Fibroblast of pulmonary artery (primary cell): Measurements from ENCODE around the gene MFGE8.

ENCODE experiments used
- DNase-seq: peaks from one replicate; pipeline ENCODE4 v3.0.0-alpha.2; 2010; ENCODE audit warnings: low read depth
- H3K4me3 ChIP-seq: replicated peaks from 2 replicates; pipeline ENCODE4 v1.5.1; 2011; ENCODE audit warnings: low read depth, mild to moderate bottlenecking, control low read depth, low read length, moderate library complexity
- TF ChIP-seq, protein P1 (sequence below): IDR thresholded peaks from 2 replicates; pipeline ENCODE4 v1.5.1; 2011; ENCODE audit warnings: mild to moderate bottlenecking, control low read depth, low read length, inconsistent platforms; ENCODE audit errors: missing control alignments

MFGE8 gene

DNA sequence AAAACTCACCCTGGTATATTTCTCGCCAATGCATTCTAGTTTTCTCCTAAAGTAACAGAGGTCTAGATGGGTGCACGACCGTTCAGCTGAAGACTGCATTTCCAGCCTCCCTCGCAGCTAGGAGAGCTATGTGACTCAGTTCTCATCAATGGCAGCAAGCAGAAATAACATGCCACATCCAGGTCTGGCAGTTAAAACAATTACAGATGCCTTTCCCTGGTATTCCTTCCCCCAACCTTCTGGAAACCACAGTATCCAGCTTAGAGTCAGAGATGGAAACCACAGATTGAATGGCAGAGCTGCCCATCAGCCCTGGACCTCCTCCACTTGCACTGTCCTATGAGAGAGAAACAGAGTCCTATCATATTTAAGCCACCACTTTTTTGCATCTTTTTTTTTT is 22.7 kb downstream of the MFGE8 start:
- no peak overlapping the region for H3K4me3 ChIP-seq
- TF ChIP-seq, protein P1, sequence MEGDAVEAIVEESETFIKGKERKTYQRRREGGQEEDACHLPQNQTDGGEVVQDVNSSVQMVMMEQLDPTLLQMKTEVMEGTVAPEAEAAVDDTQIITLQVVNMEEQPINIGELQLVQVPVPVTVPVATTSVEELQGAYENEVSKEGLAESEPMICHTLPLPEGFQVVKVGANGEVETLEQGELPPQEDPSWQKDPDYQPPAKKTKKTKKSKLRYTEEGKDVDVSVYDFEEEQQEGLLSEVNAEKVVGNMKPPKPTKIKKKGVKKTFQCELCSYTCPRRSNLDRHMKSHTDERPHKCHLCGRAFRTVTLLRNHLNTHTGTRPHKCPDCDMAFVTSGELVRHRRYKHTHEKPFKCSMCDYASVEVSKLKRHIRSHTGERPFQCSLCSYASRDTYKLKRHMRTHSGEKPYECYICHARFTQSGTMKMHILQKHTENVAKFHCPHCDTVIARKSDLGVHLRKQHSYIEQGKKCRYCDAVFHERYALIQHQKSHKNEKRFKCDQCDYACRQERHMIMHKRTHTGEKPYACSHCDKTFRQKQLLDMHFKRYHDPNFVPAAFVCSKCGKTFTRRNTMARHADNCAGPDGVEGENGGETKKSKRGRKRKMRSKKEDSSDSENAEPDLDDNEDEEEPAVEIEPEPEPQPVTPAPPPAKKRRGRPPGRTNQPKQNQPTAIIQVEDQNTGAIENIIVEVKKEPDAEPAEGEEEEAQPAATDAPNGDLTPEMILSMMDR: no peak
- DNase-seq: no peak

DNA sequence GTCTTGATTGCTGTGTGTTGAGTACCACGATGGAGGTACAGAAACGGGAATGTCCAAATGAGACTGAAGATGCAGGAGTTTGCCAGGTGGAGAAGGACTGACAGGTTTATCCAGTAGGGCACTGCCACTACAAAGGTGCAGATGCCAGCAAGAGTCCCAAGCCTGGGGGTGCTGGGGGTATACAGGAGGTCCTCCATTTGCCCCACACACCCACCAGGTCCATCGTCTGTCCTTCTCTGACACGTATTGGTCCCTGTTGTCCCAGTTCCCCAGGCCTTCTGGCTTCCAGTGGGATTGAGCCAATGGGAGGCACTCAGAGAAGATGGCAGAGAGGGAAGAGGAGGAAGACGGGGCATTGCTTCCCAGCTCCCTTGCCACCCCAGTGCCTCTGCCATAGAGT is 24.5 kb downstream of the MFGE8 start:
- TF ChIP-seq, protein P1: no peak
- no peak overlapping the region for H3K4me3 ChIP-seq
- DNase-seq: no peak

DNA sequence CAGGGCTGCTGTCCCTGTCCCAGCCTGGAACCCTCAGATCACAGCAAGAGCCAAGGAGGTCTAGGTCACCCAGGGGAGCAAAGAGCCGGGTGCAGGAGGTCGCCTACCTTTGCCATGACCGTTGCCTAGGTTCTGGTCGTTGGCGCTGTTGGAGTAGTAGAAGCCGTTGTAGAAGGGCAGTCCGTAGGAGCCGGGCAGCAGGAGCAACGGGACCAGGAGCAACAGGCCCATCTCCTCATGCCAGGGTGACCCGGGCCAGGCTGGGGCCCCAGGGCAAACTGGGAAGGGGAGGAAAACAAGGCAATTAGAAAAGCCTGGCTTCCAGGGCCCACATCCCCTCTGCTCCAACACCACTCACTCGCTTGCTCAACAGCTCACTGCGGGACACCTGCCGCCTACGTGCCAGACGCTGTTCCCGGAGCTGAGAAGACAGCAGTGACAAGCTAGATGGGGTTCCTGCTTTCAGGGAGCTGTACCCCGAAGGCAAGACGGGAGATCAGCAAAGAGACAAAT is 26.1 kb downstream of the MFGE8 start:
- no peak for DNase-seq
- no peak overlapping the region for H3K4me3 ChIP-seq
- TF ChIP-seq, protein P1: no peak

DNA sequence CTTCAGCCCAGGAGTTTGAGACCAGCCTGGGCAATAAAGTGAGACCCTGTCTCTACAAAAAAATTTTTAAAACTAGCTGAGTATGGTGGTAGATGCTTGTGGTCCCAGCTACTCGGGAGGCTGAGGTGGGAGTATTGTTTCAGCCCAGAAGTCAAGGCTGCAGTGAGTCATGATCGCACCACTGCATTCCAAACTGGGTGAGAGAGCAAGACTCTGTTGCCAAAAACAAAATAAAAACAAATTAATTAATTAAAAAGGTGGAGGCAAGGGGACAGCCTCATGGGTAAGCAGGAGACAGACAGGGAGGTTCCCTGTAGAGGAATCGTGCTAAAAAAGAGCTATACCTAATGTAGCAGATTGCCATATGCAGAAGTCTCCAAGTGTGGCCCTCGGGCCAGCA is 30.4 kb downstream of the MFGE8 start:
- peak; percentile 66 for DNase-seq
- TF ChIP-seq, protein P1: no peak
- no peak overlapping the region for H3K4me3 ChIP-seq

DNA sequence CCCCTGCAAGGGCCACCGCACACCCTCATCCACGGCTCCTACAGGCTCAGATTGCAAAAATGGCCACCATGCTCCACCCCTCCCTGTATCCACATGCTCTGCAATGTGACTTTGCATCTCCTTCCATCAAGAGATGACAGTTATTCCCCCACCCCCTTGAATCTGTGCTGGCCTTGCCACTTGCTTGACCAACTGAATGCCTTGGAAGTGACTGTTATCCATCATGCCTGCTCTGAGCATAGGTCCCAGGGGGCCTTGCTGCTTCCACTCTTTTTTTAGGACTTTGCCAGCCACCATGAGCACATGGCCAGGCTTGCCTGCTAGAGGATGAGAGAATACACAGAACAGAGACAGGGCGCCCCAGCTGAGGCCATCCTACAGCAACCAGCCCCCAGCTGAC is 31.4 kb downstream of the MFGE8 start:
- TF ChIP-seq, protein P1: no peak
- no peak for DNase-seq
- H3K4me3 ChIP-seq: no peak overlapping the region

DNA sequence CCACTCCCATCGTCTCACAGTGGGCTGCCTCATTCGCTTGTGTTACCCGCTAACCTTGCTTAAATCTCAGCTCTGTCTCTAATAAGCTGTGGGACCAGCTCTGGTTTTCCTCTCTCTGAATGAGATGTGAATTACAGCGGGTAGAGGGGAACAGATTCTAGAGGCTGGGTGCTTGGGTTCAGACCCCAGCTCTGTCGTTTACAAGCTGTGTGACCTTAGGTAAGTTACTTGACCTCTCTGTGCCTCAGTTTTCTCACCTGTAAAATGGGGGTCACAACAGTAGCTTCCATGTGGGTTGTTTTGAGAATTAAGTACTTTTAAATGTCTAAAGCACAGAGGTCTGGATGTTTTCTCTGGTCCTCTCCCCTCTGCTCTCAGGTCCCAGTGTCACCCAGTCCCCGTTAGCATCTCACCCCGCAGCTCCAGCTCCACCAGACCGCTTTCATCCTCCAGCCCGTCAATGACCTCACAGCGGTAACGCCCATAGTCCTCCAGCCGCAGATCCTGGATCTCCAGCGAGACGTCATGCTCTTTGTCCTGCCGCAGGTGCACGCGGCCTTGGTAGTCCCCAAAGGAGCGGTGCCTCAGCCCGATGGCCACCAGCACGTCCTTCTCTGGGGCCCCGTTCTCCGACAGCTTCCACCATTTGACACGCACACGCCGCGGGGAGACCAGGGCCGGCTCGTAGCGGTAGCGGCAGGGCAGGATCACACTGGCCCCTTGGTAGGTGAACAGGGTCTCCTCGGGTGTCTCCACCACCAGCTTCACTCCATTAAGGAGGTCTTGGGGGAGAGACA is 32.0 kb downstream of the MFGE8 start:
- DNase-seq: no peak
- TF ChIP-seq, protein P1: no peak

More for the DNA sequence above, 32.0 kb downstream of the MFGE8 start:
- H3K4me3 ChIP-seq: no peak overlapping the region
